ENCODE results near the gene VAC14.

The VAC14 gene

DNA sequence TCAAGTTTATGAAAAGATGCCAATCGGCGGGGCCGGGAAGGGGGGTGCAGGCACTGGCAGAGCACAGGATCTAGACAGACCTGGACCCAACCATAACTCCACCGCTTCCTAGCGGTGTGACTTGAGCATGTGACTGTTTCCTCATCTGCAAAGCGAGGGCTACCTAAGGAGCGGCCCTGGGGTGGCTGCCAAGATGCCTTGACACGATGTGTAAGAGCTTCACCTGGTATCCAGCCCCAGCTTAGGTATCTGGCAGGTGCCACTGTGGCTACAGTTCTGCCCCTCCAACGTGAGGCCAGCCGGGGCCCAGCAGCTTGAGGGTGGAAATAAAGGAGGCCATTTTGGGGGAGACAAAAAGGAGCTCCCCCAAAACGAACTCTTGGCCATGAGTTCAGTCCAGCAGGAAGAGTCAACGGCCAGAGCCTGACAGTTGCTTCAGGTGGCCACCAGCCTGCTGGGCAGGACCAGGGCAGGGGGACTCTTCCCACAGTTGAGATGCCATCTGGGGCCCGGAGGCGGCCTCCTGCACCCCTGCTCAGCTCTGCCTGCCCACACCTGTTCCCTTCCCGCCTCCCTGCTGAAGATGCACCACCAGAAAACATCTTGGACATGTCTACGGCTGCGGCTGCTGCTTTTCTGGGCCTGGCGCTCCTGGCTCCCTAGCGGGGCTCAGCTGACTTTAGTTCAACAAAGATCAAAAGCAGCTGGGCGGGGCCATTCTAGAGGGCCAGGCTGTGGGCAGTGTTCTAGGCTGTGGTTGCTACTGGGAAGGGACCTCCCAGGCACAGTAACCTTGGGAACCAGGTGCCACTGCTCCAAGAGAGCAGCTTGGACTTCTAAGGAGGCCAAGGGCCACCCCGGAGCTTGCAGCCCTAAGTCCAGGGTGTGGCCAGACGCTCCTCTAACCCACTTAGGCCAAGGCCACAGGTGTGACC, 111.7 kb downstream of the VAC14 start:
- DNase-seq = no peak

DNA sequence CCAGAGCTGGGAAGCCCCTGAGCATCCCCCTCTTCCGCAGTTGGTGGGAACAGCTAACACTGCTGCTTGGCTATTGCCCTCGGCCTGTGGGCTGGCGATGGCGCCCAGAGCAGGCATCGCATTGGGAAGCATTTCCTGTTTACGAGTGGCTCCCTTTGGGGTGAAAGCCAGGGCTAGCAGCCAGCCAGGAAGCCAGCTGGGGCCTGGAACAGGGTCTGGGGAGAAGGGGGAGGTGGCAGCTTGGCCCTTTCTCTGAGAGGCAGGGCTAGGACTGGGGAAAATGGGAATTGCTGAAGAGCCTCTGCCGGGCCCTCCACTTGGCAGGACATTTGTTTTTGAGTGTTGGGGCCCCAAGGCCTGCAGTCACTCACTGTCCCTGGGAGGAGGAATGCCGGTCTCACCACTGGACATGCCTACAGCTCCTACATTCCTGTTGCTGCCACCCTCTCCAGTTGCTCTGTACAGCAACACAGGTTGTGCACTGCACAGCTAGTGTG, 112.7 kb downstream of the VAC14 start:
- no peak for DNase-seq

DNA sequence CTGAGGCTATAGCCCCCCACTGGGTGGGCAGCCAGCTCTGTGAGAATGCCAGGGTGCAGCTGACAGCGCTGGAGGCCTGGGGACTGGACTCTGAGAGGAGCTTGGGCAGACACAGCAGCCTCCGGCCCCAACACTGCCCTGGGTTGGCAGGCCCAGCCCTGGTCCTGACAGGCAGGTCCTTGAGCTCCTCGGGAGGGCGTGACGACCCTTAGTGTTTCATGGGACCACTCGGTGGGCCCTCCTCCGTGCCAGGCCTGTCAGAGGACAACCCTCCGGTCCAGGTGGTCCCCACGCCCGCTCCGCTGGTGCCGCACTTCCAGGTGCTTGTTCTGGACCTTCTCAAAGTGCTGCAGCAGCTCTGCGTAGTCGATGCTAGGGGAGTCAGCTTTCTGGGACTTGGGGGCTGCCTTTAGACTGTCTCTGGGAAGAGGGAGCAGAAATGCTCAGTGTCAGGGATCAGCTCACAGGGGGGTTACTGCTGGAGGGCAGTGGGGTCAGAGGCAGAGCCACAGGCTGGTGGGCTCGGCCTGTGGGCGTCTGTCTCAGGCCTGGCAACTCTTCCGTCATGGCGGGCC, 113.2 kb downstream of the VAC14 start:
- no peak for DNase-seq

DNA sequence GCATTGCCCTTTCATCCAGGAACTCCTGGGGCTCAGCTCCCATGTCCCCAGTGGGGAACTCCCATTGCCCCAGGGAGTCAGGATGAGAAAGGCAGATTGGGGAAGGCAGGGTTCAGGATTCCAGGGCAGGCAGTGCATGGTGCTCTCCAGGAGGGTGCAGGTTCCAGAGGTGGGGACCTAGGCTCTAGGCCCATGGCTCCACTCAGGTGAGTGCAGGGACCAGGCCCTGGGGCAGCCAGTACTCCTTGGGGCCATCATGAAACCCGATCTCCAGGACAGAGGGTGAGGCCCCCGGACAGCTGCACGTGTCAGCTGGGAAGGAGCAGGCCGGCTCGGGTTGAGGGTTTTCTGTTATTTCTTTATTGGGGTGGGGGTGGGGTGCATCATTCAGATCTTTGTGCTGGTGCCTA, 113.9 kb downstream of the VAC14 start:
- DNase-seq = no peak

DNA sequence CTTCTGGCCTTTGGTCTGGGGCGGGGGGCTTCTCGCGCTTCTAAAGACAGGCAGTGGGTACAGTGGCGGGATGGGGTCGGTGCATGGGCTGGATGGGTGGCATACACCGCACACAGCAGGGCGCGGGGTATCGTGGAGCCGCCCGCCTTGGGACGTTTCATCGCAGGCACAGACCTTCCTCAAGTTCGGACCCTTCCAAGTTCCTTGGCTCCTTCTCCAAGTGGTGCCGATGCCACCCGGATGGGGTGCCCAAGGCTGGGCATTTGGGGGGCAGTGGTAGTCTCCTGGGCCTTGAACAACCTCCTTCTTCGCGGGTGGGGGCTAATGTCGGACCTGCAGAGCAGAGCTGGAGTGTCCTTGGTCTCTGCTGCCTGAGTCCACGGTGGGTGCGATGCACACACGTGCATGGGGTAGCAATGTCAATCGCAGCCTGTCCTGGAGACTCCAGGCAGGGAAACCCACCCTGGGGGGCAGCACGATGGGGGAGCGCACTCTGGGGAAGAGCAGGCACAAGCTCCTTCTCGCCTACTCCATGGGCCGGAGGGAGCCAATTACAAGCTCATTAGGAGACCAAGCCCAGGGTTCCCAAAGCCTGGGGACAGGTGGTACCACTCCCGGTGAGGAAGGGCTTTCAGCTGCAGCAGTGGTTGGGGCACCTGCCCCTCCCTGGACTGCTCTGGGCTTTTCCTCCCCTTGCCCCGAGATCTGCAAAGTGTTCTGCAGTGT, 114.4 kb downstream of the VAC14 start:
- no peak for DNase-seq

DNA sequence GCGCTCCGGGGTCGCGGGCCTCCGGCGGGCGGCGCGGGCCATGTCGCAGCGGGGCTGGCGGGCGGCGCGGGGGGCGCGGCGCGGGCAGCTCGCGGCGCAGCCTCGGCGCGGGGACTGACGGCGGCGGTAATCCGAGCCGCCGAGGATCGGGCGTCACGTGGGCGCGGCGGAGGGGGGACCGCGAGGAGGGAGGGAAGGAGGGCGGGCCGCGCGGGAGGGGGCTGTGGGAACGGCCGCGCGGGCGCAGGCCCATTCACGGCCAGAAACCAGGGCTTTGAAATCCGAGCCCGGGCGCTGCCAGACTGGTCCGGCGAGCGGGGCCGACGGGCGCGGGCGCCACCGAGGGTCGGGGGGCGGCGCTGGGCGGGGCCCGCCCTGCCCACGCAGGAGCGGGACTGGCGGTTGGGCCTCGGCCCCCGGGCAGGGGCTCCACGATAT, 115.0 kb downstream of the VAC14 start, which contains the start of gene MTSS2:
MTSS2 (minus strand) TSS at position 116 of the 438 bp plus-strand sequence. CDS start 262 bp downstream, outside the sequence.
- no peak for DNase-seq

DNA sequence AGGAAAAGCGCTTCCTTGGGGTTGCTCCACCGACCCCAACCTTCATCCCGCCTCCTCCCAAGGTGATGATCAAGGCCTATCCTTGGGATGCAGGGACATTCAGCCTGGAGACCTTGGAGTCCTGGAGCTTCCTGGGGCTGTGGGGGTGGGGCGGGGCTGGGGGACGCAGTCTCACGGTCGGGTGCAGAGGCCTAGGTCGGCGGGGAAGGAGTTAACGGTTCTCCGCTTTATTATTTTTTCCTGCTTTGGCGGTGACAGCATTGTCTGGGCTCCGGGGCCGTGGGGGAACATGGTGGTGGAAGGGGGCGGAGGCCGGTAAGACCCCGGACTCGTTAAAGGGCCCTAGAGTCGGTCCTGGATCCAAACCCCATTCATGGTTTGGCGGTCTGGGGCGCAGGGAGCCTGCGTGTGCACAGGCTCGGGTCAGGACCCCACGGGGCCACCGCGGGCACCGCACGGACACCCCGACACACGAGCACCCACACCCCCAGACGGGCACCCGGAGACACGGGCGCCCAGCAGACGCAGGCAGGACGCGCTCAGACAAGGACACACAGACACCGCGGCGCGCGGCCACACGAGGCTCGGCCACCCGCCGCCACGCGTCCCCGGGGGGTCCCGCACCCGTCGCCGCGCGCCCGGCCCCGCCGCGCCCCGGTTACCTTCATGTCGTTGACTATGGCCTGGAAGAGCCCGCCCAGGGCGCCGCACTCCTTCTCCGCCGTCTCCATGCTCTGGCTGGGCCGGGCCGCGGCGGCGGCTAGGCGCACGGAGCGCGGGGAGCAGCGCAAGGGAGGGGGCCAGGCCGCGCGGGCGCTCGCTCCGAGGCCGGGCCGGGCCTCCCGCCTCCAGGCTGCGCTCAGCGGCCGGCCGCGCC, 115.7 kb downstream of the VAC14 start:
- DNase-seq = no peak

DNA sequence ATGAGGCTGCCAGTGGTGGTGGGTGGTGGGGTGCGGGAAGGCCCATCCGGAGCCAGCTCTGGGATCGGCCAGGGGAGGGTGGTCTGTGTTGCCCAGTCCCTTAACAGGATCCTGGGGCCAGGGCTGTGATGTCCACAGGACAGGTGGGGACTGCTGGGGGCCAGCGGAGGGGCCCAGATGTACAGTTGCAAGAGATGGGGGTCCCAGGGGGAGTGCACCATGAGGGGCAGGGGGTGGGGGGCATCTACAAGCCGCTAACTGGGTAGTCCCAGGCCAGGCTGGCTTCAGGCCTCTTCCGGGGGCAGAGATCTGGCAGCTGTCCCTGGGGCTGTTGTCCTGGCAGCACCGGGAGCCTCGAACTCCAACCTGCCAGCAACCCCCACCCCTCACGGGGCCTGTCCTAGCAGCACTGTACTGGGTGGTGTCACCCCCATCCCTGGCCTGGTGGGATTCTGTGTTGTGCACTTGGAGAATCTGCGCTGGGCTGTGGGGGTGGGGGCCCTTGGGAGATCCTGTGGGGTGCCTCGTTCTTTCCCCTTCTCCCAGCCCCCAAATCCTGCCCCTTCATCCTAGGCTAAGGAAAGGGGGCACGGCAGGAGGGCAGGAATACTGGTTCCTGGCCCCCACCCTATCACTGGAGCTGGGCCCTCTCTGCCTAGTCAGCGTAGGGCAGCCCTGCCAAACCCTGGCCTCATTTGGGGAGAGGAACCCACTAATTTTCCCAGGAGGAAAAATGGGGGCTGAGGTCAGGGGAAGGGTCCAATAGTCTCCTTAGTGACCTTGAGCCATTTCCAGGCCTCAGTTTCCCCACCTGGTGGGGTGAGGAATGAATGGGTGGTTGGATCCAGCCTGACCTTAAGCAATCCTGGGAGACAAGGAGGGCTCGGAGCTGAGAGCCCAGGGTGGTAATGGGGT, 116.6 kb downstream of the VAC14 start:
- no peak for DNase-seq

DNA sequence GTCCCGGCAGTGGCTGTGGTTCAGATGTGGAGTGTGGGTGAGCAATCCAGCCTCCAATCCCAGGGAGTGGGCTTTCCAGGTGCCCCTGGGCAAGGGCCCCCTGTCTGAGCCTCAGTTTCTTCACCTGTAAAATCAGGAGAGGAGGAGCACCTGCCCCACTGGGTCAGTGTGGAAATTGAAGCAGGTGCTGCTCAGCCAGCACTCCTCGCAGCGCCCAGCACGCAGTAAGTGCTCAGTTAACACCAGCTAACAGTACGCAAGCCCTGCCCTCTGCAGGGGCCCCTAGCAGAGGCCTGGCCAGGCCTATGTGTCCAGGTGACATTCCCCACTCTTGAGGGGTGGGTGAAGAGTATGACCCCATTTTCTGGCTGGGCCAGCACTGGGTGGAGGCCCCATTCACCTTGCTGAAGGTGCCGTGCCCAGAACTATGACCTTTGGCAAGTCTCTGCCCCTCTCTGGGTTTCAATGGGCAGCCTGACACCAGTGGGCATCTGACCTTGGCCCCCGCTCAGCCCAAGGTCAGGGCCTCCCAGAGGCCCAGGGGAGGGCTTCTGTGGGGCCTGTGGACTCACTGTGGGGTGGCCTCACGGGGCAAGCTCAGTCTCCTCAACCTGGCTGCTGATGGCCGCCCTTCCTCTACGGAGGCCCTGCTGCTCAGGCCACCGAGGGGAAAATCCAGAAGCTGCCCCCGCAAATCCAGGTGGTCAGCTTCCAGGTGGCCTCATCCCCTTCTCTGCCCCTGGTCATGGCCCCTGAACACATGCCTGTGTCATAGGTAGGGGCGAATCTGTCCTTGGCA, 117.6 kb downstream of the VAC14 start:
- no peak for DNase-seq

DNA sequence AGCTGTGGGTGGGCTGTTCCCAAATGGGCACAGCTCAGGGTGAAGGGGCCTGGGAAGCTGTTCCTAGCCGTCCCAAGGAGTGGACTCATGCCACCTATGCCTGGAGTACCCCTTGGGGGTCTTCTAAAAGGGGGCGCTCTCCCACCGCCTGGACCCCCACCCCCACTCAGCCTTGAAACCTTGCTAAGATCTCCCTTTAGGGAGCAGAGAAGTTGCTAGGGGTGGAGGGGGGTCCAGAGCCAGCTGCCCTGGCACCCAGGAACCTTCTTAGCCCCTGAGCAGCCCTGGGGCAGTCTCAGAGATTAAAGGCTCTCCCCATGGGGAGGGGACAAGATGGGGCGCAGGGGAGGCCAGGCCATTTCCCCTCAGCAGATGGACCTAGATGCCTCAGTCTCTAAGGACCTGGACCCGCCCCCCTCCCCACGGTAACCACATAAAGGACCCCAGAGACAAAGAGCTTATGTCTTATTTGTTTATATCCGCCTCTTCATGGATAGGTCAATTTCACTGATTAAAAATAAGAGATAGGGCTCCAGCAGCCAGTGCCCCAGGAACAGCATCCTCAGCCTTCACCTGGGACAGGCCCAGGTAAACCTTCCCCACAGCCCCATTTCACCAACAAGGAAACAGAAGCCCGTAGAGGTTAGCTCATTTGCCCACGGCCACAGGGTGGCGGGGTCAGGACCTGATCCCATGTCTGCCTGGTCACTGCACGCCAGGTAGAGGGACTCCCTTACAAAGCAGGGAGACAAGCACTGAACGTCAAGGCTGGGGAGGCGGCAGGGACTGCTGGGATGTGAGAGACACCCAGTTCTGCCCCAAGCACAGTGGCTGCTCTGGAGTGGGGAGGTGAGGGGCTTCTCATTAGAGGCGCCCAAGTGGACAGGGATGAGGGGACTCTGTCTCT, 118.5 kb downstream of the VAC14 start:
- no peak for DNase-seq

DNA sequence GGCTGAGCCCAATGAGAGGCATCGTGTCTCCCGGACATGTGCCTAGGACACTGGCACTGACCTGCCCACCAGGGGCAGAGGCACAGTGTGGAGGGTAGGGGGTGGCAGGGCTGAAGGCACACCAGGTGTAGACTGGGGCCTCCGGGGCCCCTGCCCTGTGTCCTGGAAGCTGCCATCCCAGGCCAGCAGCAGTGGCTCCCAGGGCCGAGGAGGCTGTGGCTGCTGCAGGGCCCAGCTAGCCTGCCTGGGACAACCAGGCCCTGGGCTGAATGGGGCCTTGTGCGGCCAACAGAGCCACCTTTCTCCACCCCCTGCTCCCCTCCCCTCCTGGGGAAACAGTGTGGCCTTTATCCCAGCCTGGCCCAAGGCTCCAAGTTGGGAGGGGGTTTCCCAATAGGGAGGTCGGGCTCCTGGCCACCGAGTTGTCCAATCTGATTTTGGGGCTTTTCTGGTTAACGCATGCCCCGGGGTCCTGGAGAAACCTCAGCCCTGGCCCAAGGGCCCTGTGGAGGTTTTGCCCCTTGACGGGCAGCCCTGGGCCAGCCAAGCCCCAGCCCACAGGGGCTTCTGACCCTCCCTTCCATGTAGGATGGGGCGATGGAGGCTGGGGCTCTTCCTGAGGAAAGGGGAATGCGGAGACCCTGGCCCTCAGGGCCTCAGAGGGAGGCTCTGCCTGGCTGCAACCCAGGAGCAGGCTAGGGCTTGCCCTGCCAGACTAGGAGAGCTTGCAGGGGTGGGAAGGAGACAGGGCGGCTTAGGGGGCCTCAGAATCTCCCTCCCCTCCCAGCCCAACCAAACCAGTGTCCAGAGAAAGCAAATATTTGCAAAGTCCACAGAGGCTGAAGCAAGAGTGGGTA, 119.3 kb downstream of the VAC14 start:
- DNase-seq = no peak

DNA sequence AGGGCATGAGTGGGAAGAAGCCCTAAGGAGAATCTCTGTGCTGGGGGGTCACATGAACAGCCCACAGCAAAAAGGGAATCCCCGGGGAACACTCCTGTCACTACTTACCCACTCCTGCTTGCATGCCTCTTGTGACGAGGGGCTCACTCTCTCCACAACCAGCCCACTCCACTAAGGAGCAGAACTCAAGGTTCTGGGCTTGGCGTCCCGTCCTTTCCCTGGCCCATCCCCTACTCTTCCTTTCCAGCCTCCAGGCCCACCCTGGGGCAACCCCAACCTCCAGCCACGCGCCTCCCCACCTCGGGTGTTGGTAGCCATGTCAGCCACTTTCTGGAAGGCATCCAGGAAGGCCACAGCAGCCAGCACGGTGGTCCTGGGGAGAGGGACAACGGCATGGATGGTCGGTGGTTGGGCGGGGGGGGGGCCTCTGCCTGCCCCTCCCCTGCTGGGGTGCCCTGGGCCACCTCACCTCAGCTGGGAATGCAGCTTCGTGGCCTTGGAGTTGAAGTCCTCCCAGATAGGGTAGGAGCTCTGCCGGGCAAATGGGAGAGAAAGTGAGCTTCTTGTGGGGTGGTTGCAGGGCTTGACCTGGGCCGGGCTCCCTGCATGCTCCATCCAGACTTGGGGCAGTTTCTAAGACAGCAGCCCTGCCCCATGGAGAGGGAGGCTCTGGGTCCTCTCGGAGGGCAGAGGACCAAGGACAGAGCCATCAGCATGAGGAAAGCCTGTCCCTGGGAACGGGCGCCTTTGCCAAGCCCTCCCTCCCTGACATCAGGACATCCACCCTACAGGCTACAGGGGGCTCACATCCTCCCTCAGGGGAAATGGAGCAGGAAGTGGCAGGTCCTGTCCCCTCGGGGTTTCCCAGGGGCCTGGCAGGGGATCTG, 120.2 kb downstream of the VAC14 start:
- no peak for DNase-seq

DNA sequence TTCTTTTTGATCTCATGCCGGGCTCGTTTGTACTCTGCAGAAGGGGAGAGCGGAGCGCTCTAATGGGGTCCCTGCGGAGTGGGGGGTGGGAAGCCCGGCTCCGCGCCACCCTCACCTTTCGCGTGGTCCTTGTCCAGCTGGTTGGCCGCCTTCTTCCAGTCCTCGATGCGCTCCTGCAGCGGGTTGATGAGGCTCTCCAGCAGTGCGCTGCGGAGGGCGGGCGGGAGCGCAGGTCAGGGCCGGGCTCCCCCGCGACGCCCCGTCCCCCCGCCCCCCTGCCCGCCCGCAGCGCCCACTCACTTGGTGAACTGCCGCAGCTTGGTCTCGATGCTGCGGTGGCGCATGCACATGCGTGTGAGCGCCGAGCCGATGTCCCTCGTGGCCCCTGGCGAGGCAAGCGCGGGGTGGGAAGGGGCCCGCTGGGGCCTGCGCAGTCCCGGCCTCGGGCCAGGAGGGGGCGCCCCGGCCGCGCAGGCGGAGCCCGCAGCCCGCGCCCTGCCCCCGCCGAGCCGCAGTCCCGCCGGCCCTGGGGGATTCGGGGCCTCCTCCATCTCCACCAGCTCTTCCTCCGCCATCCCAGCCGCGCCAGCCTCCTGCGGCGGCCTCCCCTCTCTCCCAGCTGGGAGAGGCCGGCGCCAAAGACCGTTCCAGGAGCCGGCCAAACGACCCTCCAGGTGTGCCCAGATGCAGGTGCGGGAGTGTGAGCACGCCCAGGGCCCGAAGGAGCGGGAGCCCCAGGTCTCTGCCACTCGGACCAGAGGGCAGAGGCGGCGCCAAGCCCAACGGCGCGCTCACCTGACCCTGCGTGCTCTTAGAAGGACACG, 121.1 kb downstream of the VAC14 start:
- DNase-seq = no peak

DNA sequence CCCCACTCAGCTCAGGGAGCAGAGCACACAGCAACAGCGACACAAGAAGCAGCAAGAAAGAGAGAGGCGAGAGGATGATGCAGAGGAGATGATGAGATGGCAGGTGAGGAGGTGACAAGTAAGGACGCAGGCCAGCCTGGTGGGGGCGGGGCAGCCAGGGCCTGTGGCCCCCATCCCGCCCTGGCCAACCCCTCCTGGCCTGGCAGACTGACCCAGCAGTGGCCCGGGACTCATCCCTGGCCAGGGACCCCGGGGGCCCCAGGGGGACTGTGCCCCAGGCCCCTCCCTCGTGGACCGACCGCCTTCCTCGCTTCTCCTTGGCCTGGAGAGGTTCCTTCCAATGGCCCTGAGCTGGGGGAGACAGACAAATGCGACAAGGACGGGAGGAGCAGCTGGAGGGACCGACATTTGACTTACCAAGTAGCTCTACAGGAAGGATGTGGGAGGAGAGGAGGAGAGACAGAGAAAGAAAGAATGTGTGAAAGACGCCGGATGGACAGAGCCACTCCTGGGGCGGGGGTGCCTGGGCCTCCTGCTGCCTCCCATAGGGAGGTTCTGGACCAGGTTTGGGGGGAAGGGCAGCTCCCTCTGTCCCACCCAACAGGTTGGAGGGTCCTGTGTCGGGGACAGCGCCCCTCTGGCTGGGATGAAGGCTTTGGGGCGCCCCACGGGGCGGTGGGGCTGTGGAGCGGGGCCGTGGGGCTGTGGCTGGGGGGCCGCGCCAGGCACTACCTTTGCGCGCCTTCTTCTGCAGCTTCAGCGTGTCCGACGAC, 121.9 kb downstream of the VAC14 start:
- DNase-seq = no peak

DNA sequence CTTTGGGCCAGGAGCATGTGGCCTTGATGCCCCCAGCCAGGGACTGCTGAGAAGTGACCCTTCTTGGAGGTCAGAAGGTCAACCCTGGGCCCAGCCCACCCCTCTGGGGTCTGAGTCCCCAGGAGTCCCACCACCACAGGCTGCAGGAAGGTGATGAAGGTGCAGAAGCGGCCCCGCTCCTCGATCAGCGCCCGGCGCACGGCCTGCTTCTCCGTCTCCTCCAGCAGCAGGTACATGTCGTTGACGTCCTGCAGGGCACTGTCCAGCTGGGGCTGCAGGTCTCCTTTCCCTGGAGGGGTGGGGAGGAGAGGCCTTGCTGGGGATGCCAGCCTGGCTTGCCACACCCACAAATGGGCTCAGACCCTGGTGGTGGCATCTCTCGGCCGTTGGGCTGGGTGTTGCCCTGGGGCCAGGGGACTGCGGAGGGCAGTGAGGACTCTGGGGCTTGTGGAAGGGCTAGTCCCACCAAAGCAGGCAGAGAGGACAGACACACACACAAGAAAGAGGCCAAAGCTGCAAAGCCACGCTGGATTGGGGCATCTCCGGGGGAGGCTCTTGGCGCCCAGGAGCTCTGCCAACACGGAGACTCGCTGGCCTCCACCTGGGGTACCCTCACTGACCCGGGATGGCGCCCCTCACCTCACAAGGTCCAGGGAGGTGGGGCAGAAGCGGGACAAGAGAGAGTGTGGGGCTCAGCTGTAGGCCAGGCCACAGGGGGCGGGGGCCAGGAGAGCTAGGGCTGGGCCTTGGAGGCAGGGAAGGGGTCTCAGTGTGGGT, 122.6 kb downstream of the VAC14 start:
- no peak for DNase-seq
